ENCODE measurements around the gene PTPRN2.

GRCh38 chr7:158531661-158532060 lies 56.0 kb downstream of the PTPRN2 start:
- TF ChIP-seq CTCF (IDR thresholded peaks at IDR 0.05; ENCODE audit: low read depth, low read length) (no peak), MYC (IDR thresholded peaks at IDR 0.05; ENCODE audit: low read depth, low read length) (no peak), POLR2A (IDR thresholded peaks at IDR 0.05; ENCODE audit: extremely low read depth, insufficient read length) (no peak), MAX (IDR thresholded peaks at IDR 0.05; ENCODE audit: low read depth, low read length) (no peak)
